Tibial nerve (tissue), 4 donors: ENCODE measurements around the gene S100A10. TPM values are rescaled to one million over a fixed set of nuclear protein-coding genes. Genes with fewer than 3 reads are reported as not detected.

Experiments
- DNase-seq, 2 donors: peaks; one replicate each; pipeline ENCODE4 v3.0.0-alpha.2; 2019; ENCODE audit warnings: low spot score in 2 of 2
- H3K27ac ChIP-seq, 4 donors: fragments of 200-600 bp; sonication (generic) in 3 of 4; one replicate each; pipeline ENCODE4 v1.5.1; 2017 to 2019; ENCODE audit warnings: mild to moderate bottlenecking in 1 of 4
- H3K27me3 ChIP-seq, 2 donors: fragments of 200-600 bp; sonication (generic) in 1 of 2; one replicate each; pipeline versions ENCODE4 v1.5.1 to v1.6.0; 2017 to 2019
- H3K36me3 ChIP-seq, 3 donors: fragments of 200-600 bp; sonication (generic); one replicate each; pipeline ENCODE4 v1.5.1; 2018 to 2019
- H3K4me1 ChIP-seq, 4 donors: fragments of 200-600 bp; sonication (generic) in 3 of 4; one replicate each; pipeline ENCODE4 v1.5.1; 2017 to 2019
- H3K4me3 ChIP-seq, 4 donors: fragments of 200-600 bp; sonication (generic) in 3 of 4; one replicate each; pipeline ENCODE4 v1.5.1; 2017 to 2019; ENCODE audit warnings: mild to moderate bottlenecking in 1 of 4, moderate library complexity in 1 of 4
- H3K9me3 ChIP-seq, 4 donors: fragments of 200-600 bp; sonication (generic) in 3 of 4; one replicate each; pipeline ENCODE4 v1.5.1; 2017 to 2019
- EP300 ChIP-seq, 2 donors: sonication (generic); formaldehyde crosslinking; IDR thresholded peaks; one replicate each; pipeline ENCODE4 v1.6.1; 2017; ENCODE audit warnings: antibody characterized with exemption in 2 of 2, mild to moderate bottlenecking in 1 of 2
- POLR2A ChIP-seq, 2 donors: fragments of 450-650 bp; IDR thresholded peaks; one replicate each; pipeline ENCODE4 v1.6.1; 2017; ENCODE audit warnings: antibody characterized with exemption in 2 of 2, mild to moderate bottlenecking in 2 of 2, moderate library complexity in 2 of 2
- WGBS, 2 donors: methylation state at CpG; one replicate each; pipeline ENCODE4 v1.1.5; 2018; 5-methylcytosine and 5-hydroxymethylcytosine counted together
- total RNA-seq, 4 donors: library from RNA; depleted of rRNA; stranded (reverse); fragments of >200 nt; gene quantifications; one replicate each; pipeline ENCODE4 v1.1.0, GENCODE V29; 2016
- TF ChIP-seq, protein P1 (sequence below), 5 experiments: fragments of 200-600 bp in 3 of 5; fragments of 450-650 bp in 2 of 5; sonication (generic) in 3 of 5; IDR thresholded peaks; one replicate each; pipeline ENCODE4 v1.5.1; 2016 to 2019; ENCODE audit warnings: antibody characterized with exemption in 5 of 5, mild to moderate bottlenecking in 3 of 5, moderate library complexity in 2 of 5

The S100A10 gene
- total RNA-seq, 4 donors from 2014 or later = 108 to 230 (median 192) TPM

DNA sequence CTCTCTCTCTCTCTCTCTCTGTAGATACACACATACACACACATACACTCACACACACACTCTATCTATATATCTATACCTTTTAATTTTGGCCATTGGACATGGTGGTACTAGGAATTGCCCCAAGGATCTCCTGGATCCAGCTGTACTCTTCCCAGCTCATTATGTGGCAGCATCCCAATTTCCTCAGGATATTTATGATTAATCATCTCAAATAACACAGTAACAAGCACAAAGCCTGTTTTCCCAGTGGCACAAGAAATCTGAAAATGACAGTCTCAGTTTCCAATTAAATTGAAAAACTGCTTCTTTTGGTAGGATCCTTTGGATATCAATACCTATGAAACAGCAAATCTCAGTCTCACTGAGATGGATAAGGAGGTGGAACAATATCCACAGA is 27.6 kb downstream of the S100A10 start:
- H3K36me3 ChIP-seq = no peaks in the 10 kb centered on the region
- no peaks in the 10 kb centered on the region for H3K27me3 ChIP-seq
- H3K4me1 ChIP-seq = peaks cover 0 to 58% (median 6%) of the 10 kb centered on the region in 4 donors
- H3K4me3 ChIP-seq = no peak overlapping the region
- no peaks in the 10 kb centered on the region for H3K9me3 ChIP-seq
- H3K27ac ChIP-seq = no peak overlapping the region
- TF ChIP-seq POLR2A (IDR thresholded peaks at IDR 0.05) (no peak), EP300 (IDR thresholded peaks at IDR 0.05) (no peak)
- TF ChIP-seq, protein P1, sequence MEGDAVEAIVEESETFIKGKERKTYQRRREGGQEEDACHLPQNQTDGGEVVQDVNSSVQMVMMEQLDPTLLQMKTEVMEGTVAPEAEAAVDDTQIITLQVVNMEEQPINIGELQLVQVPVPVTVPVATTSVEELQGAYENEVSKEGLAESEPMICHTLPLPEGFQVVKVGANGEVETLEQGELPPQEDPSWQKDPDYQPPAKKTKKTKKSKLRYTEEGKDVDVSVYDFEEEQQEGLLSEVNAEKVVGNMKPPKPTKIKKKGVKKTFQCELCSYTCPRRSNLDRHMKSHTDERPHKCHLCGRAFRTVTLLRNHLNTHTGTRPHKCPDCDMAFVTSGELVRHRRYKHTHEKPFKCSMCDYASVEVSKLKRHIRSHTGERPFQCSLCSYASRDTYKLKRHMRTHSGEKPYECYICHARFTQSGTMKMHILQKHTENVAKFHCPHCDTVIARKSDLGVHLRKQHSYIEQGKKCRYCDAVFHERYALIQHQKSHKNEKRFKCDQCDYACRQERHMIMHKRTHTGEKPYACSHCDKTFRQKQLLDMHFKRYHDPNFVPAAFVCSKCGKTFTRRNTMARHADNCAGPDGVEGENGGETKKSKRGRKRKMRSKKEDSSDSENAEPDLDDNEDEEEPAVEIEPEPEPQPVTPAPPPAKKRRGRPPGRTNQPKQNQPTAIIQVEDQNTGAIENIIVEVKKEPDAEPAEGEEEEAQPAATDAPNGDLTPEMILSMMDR (IDR thresholded peaks at IDR 0.05) = no peak
- DNase-seq = no peak

DNA sequence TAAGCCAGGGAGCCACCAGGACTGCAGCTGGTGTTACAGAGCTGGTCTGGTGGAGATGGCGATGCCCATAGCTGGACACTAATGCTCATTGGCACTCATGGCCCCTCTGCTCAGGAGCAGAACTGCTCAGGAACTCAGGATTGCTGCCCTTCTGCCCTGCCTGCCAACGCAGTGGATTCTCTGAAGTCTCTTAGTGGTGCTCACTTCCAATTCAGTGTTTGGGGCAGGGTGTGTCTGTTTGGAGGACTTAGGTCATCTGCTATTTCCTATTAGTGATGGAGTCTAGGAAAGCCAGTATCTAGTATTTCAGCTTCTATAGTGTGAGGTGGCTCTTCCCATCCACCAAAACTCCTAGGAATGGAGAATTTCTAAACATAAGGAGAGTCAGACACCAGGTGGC is 29.1 kb downstream of the S100A10 start:
- 92% methylated on average over 2 of the region's 2 CpGs for WGBS, 2 donors
- no peaks in the 10 kb centered on the region for H3K9me3 ChIP-seq
- no peak for DNase-seq
- no peaks in the 10 kb centered on the region for H3K27me3 ChIP-seq
- H3K4me1 ChIP-seq = peaks cover 0 to 57% (median 6%) of the 10 kb centered on the region in 4 donors
- no peak overlapping the region for H3K4me3 ChIP-seq
- TF ChIP-seq, protein P1 (IDR thresholded peaks at IDR 0.05) = no peak
- TF ChIP-seq POLR2A (IDR thresholded peaks at IDR 0.05) = no peak
- no peak for TF ChIP-seq EP300 (IDR thresholded peaks at IDR 0.05)
- no peaks in the 10 kb centered on the region for H3K36me3 ChIP-seq
- H3K27ac ChIP-seq = no peak overlapping the region

DNA sequence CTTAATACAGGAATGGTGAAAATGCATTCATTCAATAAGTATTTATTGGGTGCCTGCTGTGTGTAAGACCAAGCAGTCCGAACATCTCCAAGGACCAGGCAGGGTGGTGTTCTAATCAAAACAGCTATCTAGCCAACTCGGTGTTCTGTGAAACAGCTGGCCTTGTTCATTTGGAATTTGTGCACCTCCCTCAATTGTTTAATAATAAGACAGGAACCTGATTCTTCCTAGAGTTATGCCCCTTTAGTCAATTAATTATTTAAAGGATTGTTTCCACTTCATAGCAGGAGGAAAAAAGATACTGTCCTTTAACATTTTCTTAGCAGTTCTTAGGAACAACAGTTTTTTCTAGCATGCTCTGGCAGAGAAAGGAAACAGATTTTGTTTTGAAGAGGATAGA is 30.4 kb downstream of the S100A10 start:
- H3K27me3 ChIP-seq = no peaks in the 10 kb centered on the region

DNA sequence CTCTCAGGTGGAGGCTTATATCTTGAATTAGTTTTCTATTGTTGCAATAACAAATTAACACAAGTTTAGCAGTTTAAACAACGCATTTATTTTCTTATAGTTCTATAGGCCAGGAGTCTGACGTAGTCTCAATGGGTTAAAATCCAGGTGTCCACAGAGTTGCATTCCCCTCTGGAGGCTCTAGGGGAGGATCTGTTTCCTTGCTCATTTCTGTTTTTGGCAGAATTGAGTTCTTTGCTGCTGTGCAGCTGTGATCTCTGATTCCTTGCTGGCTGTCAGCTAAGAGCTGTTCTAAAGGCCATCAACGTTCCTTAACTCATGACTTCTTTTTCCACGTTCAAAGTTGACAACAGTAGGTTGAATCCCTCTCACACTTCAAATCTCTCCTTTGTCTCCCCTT is 31.8 kb downstream of the S100A10 start:
- H3K36me3 ChIP-seq = no peaks in the 10 kb centered on the region
- peak overlapping the region in 2 of 4 donors; percentile 10 to 39 for H3K27ac ChIP-seq
- H3K4me1 ChIP-seq = peaks cover 0 to 34% (median 0%) of the 10 kb centered on the region in 4 donors
- H3K9me3 ChIP-seq = no peaks in the 10 kb centered on the region
- WGBS, 2 donors = 48 to 53% methylated on average over 4 of the region's 4 CpGs
- no peak overlapping the region for H3K4me3 ChIP-seq
- TF ChIP-seq POLR2A (IDR thresholded peaks at IDR 0.05) = no peak
- TF ChIP-seq, protein P1 (IDR thresholded peaks at IDR 0.05) = no peak
- TF ChIP-seq EP300 (IDR thresholded peaks at IDR 0.05) = no peak
- no peak for DNase-seq
- H3K27me3 ChIP-seq = no peaks in the 10 kb centered on the region

More for the DNA sequence above, 30.4 kb downstream of the S100A10 start:
- WGBS, 2 donors = 53 to 54% methylated on average over 2 of the region's 2 CpGs
- no peaks in the 10 kb centered on the region for H3K36me3 ChIP-seq
- H3K27ac ChIP-seq = no peak overlapping the region
- H3K4me3 ChIP-seq = no peak overlapping the region
- no peak for DNase-seq
- TF ChIP-seq EP300 (IDR thresholded peaks at IDR 0.05) = no peak
- TF ChIP-seq, protein P1 (IDR thresholded peaks at IDR 0.05) = no peak
- TF ChIP-seq POLR2A (IDR thresholded peaks at IDR 0.05) = no peak
- no peaks in the 10 kb centered on the region for H3K9me3 ChIP-seq
- H3K4me1 ChIP-seq = peaks cover 0 to 45% (median 1%) of the 10 kb centered on the region in 4 donors

DNA sequence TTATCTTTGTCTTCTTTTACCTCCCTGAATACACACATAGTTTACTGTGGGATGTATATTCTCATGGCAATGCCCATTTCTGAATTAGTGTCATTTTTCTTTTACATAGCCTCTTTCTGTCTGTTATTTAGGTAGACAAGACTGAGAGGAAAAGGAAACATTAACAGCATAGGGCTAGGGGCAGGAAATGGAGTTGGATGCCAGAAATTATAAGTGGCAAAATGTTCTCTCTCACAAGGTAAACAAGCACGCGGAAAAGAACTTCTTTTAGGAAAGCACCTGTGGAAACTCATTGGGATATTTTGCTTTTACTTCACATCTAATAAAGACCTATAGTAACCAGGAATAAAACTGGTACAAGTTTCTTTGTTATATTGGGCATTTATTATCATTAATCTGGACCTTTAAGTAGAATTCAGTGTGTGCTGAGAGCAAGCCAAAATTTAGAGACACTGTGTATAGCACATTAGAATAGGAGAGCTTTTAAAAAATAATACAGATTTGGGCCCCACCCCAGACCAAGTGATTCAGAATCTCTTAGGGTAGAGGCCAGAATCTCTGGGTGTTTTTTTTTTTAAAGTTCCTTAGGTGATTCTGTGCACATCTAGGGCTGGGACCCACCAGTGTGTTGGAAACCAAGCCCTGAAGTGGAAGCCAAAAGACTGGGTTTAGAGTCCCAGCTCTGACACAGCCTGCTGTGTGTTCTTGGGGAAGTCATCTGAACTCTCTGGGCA is 32.7 kb downstream of the S100A10 start:
- DNase-seq = no peak
- Histone ChIP-seq H3K4me1 (peaks cover 0 to 34% (median 0%) of the 10 kb centered on the region in 4 donors), H3K4me3 (no peak overlapping the region), H3K27me3 (no peaks in the 10 kb centered on the region), H3K9me3 (no peaks in the 10 kb centered on the region), H3K27ac (peak overlapping the region in 2 of 4 donors; percentile 10 to 39), H3K36me3 (no peaks in the 10 kb centered on the region)
- no peak for TF ChIP-seq EP300 (IDR thresholded peaks at IDR 0.05)
- 62 to 67% methylated on average over 2 of the region's 2 CpGs for WGBS, 2 donors
